Endothelial cell of umbilical vein (primary cell): ENCODE data around the gene BRD2. TPM values are rescaled to one million over a fixed set of nuclear protein-coding genes. Genes with fewer than 3 reads are reported as not detected.

Source experiments
- BruUV-seq: library from RNA; stranded (reverse); fragments of 400-500 nt; replicated peaks from 2 replicates; lab custom pipeline; 2021; lab: Mats Ljungman, UMichigan
- CTCF ChIA-PET: fragments of 300-600, 350-600 bp; sonication (Branson Sonifier 250); formaldehyde crosslinking; loops from one replicate; lab custom pipeline; 2021; ENCODE audit warnings: antibody characterized with exemption, inconsistent platforms; lab: Charles Lee
- POLR2A ChIA-PET: fragments of 300-600, 350-600 bp; sonication (Branson Sonifier 250); formaldehyde crosslinking; loops from one replicate; lab custom pipeline; 2021; ENCODE audit warnings: antibody characterized with exemption, inconsistent platforms; lab: Charles Lee
- DNase-seq: peaks from one replicate; pipeline ENCODE4 v3.0.0-alpha.2; 2011; ENCODE audit warnings: low read depth, low spot score
- FAIRE-seq: peaks from 2 replicates; lab custom pipeline; 2011; peaks lifted over from hg19 to GRCh38; lab: Jason Lieb, UNC
- H2AFZ ChIP-seq: 2 replicates; pipeline ENCODE4 v1.6.0; 2012; ENCODE audit warnings: low read depth, low read length, control low read depth, inconsistent platforms
- H3K27ac ChIP-seq: 2 replicates; pipeline ENCODE4 v1.5.1; 2011; ENCODE audit warnings: low read depth, mild to moderate bottlenecking, control low read depth, low read length, moderate library complexity; ENCODE audit not compliant: insufficient read depth
- H3K27me3 ChIP-seq, 2 experiments: 2 replicates each; pipeline versions ENCODE4 v1.6.0 to v1.6.1; 2011; ENCODE audit warnings: low read length in 2 of 2, mixed read lengths in 1 of 2; ENCODE audit not compliant: control insufficient read depth in 2 of 2, insufficient read depth in 2 of 2
- H3K36me3 ChIP-seq, 2 experiments: 2 replicates in 1 of 2; 3 replicates in 1 of 2; pipeline ENCODE4 v1.5.1; 2011; ENCODE audit warnings: low read length in 2 of 2, mild to moderate bottlenecking in 1 of 2, moderate library complexity in 1 of 2; ENCODE audit not compliant: control insufficient read depth in 2 of 2, insufficient read depth in 2 of 2; ENCODE audit errors: extremely low read depth in 1 of 2
- H3K4me1 ChIP-seq: 3 replicates; pipeline ENCODE4 v1.5.1; 2011; ENCODE audit warnings: mild to moderate bottlenecking, low read length; ENCODE audit not compliant: control insufficient read depth, insufficient read depth; ENCODE audit errors: extremely low read depth
- H3K4me2 ChIP-seq: 2 replicates; pipeline ENCODE4 v1.6.1; 2011; ENCODE audit warnings: low read length, control low read depth, mixed read lengths; ENCODE audit not compliant: insufficient read depth
- H3K4me3 ChIP-seq, 3 experiments: fragments of 200-600 bp in 1 of 3; sonication (generic), shearing (Covaris generic) in 1 of 3; replicated peaks in 1 of 3; 2 replicates each; pipeline ENCODE4 v1.5.1; 2011 to 2016; ENCODE audit warnings: control low read depth in 3 of 3, low read length in 3 of 3, mild to moderate bottlenecking in 2 of 3, inconsistent platforms in 1 of 3, low read depth in 1 of 3, moderate library complexity in 1 of 3; ENCODE audit not compliant: insufficient read depth in 1 of 3
- H3K79me2 ChIP-seq: 2 replicates; pipeline ENCODE4 v1.6.0; 2012; ENCODE audit warnings: low read length, inconsistent platforms; ENCODE audit not compliant: control insufficient read depth, insufficient read depth
- H3K9ac ChIP-seq: replicated peaks from 2 replicates; pipeline ENCODE3; 2011; ENCODE audit warnings: low read length, control low read depth; ENCODE audit not compliant: insufficient read depth; ENCODE audit errors: extremely low read depth
- H3K9me1 ChIP-seq: replicated peaks from 3 replicates; pipeline ENCODE4 v1.6.0; 2011; ENCODE audit warnings: mild to moderate bottlenecking, low read length; ENCODE audit not compliant: control insufficient read depth, insufficient read depth; ENCODE audit errors: extremely low read depth
- H3K9me3 ChIP-seq: replicated peaks from 2 replicates; pipeline ENCODE4 v1.5.1; 2012; ENCODE audit warnings: low read length, inconsistent platforms; ENCODE audit not compliant: control insufficient read depth, insufficient read depth
- H4K20me1 ChIP-seq: replicated peaks from 2 replicates; pipeline ENCODE3; 2011; ENCODE audit warnings: mild to moderate bottlenecking, low read length; ENCODE audit not compliant: control insufficient read depth, insufficient read depth; ENCODE audit errors: extremely low read depth
- EZH2 ChIP-seq: IDR thresholded peaks from 2 replicates; pipeline ENCODE4 v1.6.1; 2012; ENCODE audit warnings: borderline replicate concordance, low read depth, mild to moderate bottlenecking, moderate library complexity, low read length, inconsistent platforms; ENCODE audit not compliant: severe bottlenecking
- FOS ChIP-seq: IDR thresholded peaks from 2 replicates; pipeline ENCODE4 v1.6.1; 2011; ENCODE audit warnings: mild to moderate bottlenecking, low read length, moderate library complexity, borderline replicate concordance; ENCODE audit not compliant: insufficient read depth
- GATA2 ChIP-seq: IDR thresholded peaks from 2 replicates; pipeline ENCODE4 v1.7.0; 2011; ENCODE audit warnings: low read depth, mild to moderate bottlenecking, moderate library complexity, mixed read lengths, low read length; ENCODE audit not compliant: insufficient read length, insufficient read depth
- JUN ChIP-seq: IDR thresholded peaks from 2 replicates; pipeline ENCODE4 v1.6.1; 2011; ENCODE audit warnings: borderline replicate concordance, low read depth; ENCODE audit not compliant: insufficient read length, insufficient read depth
- MYC ChIP-seq: IDR thresholded peaks from one replicate; pipeline ENCODE4 v1.6.1; 2011; ENCODE audit warnings: mild to moderate bottlenecking, low read depth, low read length
- POLR2A ChIP-seq: IDR thresholded peaks from 2 replicates; pipeline ENCODE4 v1.6.1; 2012; ENCODE audit warnings: low read depth, mild to moderate bottlenecking, control low read depth, low read length
- POLR2AphosphoS5 ChIP-seq: IDR thresholded peaks from 2 replicates; pipeline ENCODE4 v1.6.1; 2012; ENCODE audit warnings: low read depth, mild to moderate bottlenecking, control low read depth, low read length, moderate library complexity; ENCODE audit not compliant: insufficient read depth
- dilution Hi-C: fragments of 300-500 bp; cut with MboI; formaldehyde crosslinking; loops from one replicate; pipeline ENCODE4 v1.15.0; 2019; ENCODE audit warnings: low sequenced_read_pairs; ENCODE audit not compliant: extremely low pct_ligation_motif_present
- intact Hi-C: fragments of 100-400 bp; cut with micrococcal nuclease; formaldehyde crosslinking; loops from one replicate; pipeline ENCODE4 v1.10.0; 2022
- polyA plus RNA-seq, 4 experiments: library from polyadenylated mRNA; depleted of rRNA in 3 of 4; stranded (reverse) in 3 of 4; unstranded in 1 of 4; fragments of >200 nt; gene quantifications; 2 replicates each; pipeline versions ENCODE4 v1.2.1 to v1.2.3, GENCODE V29; 2011 to 2012; ENCODE audit warnings: missing spikeins in 1 of 4
- total RNA-seq: library from RNA; stranded (reverse); gene quantifications from 2 replicates; pipeline ENCODE4 v1.2.3, GENCODE V29; 2021
- TF ChIP-seq, protein P1 (sequence below), 2 donors: IDR thresholded peaks; 1 replicate in 1 of 2; 2 replicates in 1 of 2; pipeline ENCODE4 v1.5.1; 2011; ENCODE audit warnings: low read length in 2 of 2, mild to moderate bottlenecking in 2 of 2, moderate library complexity in 2 of 2, control low read depth in 1 of 2, inconsistent platforms in 1 of 2, low read depth in 1 of 2; ENCODE audit not compliant: insufficient read depth in 1 of 2; ENCODE audit errors: extremely low read depth in 1 of 2
- TF ChIP-seq, protein P2 (sequence below): IDR thresholded peaks from 2 replicates; pipeline ENCODE4 v1.6.1; 2011; ENCODE audit not compliant: insufficient read depth, insufficient read length

Gene BRD2
- total and polyA plus RNA-seq, 2 donors (not counting 3 experiments of a cell fraction or from before 2014, with no cell fraction given), result 131 to 197 TPM

DNA sequence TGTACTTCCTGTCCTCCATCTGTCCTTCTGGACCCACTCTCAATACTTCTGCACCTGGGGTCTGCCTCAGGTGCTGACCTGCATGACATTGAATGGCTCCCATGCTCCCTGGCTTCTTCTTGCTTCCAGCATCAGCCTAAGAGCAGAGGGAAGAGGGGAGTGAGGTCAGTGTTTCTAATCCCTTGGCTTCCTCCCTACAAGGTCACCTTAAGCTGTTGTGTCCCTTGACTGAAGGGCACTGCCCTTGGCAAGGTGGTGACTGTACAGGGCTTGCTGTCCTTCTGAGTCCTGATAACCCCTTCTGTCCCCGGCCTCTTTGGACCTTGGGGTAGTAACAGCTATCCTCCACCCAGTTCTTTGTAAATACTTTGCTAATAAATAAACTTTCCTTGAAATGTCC lies 37.2 kb upstream of the BRD2 start:
- Histone ChIP-seq H3K4me1 (no peaks in the 10 kb centered on the region), H3K36me3 (no peaks in the 10 kb centered on the region), H3K79me2 (no peaks in the 10 kb centered on the region), H3K4me2 (no peak overlapping the region), H3K27me3 (peaks cover 32 to 50% of the 10 kb centered on the region in 2 experiments), H3K9me1 (no peaks in the 10 kb centered on the region), H3K9me3 (no peaks in the 10 kb centered on the region), H3K9ac (no peak overlapping the region), H3K4me3 (no peak overlapping the region), H3K27ac (no peak overlapping the region), H2AFZ (no peak overlapping the region), H4K20me1 (no peaks in the 10 kb centered on the region)
- ChIA-PET POLR2A (no interaction called here), CTCF (interaction anchor here (1.1 to 8.5 kb wide), 5 partner anchors 40 to 93 kb away, joined by 3 to 580 read pairs (median 37); partner anchors contain the start of genes BRD2 and TAP2)
- dilution Hi-C loops (no loop called here), intact Hi-C loops (loop anchor here (5.0 kb wide), 1 partner anchor 44 kb away; no protein-coding TSS in a partner anchor)
- TF ChIP-seq POLR2A (no peak), JUN (no peak), EZH2 (no peak), MYC (no peak), FOS (no peak), POLR2AphosphoS5 (no peak), GATA2 (no peak)
- TF ChIP-seq, protein P1, sequence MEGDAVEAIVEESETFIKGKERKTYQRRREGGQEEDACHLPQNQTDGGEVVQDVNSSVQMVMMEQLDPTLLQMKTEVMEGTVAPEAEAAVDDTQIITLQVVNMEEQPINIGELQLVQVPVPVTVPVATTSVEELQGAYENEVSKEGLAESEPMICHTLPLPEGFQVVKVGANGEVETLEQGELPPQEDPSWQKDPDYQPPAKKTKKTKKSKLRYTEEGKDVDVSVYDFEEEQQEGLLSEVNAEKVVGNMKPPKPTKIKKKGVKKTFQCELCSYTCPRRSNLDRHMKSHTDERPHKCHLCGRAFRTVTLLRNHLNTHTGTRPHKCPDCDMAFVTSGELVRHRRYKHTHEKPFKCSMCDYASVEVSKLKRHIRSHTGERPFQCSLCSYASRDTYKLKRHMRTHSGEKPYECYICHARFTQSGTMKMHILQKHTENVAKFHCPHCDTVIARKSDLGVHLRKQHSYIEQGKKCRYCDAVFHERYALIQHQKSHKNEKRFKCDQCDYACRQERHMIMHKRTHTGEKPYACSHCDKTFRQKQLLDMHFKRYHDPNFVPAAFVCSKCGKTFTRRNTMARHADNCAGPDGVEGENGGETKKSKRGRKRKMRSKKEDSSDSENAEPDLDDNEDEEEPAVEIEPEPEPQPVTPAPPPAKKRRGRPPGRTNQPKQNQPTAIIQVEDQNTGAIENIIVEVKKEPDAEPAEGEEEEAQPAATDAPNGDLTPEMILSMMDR (IDR thresholded peaks at IDR 0.05; ENCODE audit: extremely low read depth in 1 of 2, insufficient read depth in 1 of 2, low read depth in 1 of 2, low read length in 2 of 2), result no peak
- TF ChIP-seq, protein P2, sequence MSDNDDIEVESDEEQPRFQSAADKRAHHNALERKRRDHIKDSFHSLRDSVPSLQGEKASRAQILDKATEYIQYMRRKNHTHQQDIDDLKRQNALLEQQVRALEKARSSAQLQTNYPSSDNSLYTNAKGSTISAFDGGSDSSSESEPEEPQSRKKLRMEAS, result no peak
- FAIRE-seq, result no peak
- no TSS peak for BruUV-seq
- no peak for DNase-seq
